ENCODE measurements around the gene HMGN1.
A peak's percentile ranks its signal among the peaks of the same experiment; 100 is the strongest.

HMGN1 gene

DNA sequence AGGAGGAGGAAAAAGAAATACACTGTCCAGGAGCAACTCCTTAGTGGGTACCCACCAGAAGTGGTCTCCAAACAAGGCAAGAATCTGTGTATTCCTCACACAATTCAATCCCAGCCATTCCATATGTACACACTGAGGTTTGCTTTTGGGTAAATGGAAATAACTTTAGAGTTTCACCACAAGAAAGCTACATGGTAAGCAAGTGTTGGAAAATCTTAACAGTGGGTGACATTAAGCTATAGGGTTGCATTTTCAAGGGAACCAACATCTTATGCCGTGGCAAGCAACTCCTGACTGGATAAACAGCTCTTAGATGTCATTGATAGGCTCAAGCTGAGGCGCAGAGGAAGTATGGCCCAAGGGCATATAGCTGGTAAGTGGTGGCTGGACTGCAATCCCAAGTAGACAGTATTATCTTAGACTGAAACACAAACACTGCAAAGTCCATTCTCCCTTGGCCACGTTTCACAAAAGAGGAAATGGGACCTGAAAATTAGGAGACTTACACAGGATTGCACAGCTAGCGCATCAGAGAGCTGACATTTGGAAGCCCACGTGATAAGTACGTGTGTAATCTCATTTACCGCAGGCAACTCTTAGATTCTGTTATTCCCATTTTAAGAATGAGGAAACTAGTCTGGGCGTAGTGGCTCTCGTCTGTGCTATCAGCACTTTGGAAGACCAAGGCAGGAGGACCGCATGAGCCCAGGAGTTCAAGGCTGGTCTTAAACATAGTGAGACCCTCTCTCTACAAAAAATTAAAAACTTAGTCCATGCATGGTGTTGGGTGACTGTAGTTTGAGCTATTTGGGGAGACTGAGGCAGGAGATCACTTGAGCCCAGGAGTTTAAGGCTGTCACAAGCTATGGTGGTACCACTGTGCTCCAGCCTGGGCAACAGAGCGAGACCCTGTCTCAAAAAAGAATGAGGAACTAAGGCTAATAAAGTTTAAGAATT, 31.5 kb downstream of the HMGN1 start:
- no peak for TF ChIP-seq RAD21 (IDR thresholded peaks at IDR 0.05; ENCODE audit: low read depth)
- no peak for TF ChIP-seq NFIC (IDR thresholded peaks at IDR 0.05)
- no peak for TF ChIP-seq ZBTB7A (IDR thresholded peaks at IDR 0.05; ENCODE audit: low read depth)
- TF ChIP-seq YY1 (IDR thresholded peaks at IDR 0.05; ENCODE audit: low read depth), result no peak
- no peak for TF ChIP-seq TCF12 (IDR thresholded peaks at IDR 0.05; ENCODE audit: low read depth)
- TF ChIP-seq CREB1 (IDR thresholded peaks at IDR 0.05; ENCODE audit: low read depth), result no peak
- TF ChIP-seq, protein P1, sequence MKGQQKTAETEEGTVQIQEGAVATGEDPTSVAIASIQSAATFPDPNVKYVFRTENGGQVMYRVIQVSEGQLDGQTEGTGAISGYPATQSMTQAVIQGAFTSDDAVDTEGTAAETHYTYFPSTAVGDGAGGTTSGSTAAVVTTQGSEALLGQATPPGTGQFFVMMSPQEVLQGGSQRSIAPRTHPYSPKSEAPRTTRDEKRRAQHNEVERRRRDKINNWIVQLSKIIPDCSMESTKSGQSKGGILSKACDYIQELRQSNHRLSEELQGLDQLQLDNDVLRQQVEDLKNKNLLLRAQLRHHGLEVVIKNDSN (IDR thresholded peaks at IDR 0.05), result no peak
- TF ChIP-seq TEAD4 (IDR thresholded peaks at IDR 0.05), result no peak
- no peak for TF ChIP-seq EP300 (IDR thresholded peaks at IDR 0.05; ENCODE audit: borderline replicate concordance)

GRCh38 chr21:39316729-39317128, 32.2 kb downstream of the HMGN1 start:
- TF ChIP-seq, protein P1 (IDR thresholded peaks at IDR 0.05), result no peak
- no peak for TF ChIP-seq TAF1 (IDR thresholded peaks at IDR 0.05; ENCODE audit: low read depth)
- TF ChIP-seq NFIC (IDR thresholded peaks at IDR 0.05), result no peak

DNA sequence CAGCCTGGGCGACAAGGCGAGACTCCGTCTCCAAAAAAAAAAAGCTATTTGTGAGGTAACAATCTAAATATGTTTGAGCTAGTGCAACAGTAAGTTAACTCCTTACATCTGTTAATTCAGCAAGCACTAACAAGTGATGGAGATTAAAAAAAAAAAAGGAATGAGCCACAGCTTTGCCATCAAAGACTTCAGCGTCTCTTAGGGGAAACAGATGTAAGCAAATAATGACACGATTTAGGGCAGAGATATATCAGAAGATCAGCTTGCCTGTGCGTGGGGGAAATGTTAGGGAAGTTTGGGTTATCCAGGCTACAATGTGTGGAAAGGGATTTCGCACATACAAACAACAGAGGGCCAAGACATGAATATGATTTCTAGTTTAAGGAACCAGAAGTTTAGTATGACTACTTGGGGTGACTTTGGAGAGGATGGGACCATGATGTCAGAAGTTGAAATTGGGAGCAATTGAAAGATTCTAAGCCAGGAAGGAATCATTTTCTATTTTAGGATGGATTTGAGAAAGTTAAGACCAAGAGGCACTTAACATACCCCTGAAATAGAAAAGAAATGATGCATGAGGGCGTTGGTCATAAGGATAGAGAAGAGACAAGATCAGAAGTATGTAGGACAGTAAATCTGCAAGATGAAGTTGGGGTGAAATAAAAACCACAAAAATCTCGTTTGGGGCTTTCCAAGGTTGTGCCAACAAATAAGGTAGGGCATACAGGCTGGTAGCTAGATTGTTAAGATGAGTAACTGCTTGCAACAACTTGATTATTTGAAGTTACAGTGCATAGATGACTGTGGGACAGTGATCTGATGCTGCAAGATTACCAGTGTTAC, 33.1 kb downstream of the HMGN1 start:
- no peak for TF ChIP-seq YY1 (IDR thresholded peaks at IDR 0.05; ENCODE audit: low read depth)
- TF ChIP-seq RAD21 (IDR thresholded peaks at IDR 0.05; ENCODE audit: low read depth), result no peak
- no peak for TF ChIP-seq FOXM1 (IDR thresholded peaks at IDR 0.05; ENCODE audit: borderline replicate concordance, low read depth)
- no peak for TF ChIP-seq EP300 (IDR thresholded peaks at IDR 0.05; ENCODE audit: borderline replicate concordance)
- TF ChIP-seq, protein P2, sequence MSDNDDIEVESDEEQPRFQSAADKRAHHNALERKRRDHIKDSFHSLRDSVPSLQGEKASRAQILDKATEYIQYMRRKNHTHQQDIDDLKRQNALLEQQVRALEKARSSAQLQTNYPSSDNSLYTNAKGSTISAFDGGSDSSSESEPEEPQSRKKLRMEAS (IDR thresholded peaks at IDR 0.05), result no peak
- no peak for TF ChIP-seq EGR1 (IDR thresholded peaks at IDR 0.05)
- no peak for TF ChIP-seq TEAD4 (IDR thresholded peaks at IDR 0.05)
- TF ChIP-seq ZBTB7A (IDR thresholded peaks at IDR 0.05; ENCODE audit: low read depth), result no peak
- TF ChIP-seq, protein P1 (IDR thresholded peaks at IDR 0.05), result no peak
- TF ChIP-seq TCF12 (IDR thresholded peaks at IDR 0.05; ENCODE audit: low read depth), result no peak

DNA sequence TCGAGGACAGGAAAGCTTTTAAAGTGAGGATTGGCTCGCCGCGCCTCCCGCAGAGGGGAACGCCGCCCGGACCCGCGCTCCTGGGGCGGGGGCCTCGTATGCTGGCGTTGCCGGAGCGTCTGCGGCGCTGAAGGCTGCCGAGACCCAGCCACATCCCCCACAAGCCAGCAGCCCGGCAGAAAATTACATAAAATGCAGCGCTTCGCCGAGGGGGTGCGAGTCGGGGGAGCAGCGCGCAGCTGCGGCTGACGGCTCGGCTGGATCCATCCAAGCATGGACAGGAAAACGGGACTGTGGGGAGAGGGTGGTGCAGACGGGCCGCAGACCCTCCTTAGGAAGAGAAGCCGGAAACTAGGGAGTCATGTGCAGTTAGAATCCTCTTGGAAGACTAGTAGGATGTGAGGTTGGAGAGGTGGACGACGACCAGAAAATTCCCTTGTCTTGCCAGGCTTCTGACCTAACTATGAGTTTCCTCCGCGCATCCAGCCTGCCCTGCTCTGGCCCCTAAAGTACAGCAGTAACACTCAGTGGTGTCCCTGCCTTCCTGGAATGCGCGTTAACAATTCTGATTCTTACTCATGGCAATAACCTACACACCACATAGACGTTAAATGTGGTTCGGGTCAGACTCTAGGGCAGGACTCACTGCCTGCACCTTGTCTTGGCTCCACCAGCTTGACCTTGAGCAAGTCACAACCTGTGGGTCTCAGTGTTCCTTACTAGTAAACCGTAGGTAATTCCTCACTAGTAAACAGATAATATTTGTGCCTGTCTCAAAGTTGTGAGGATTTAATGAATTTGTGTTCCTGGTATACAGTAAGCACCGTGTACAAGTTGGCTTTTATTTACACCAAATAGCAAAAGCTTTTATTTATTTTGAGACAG, 34.5 kb downstream of the HMGN1 start:
- 0 out of 2 replicates have a peak, but pooled peaks have one; percentile 10 for TF ChIP-seq ZBTB7A (IDR thresholded peaks at IDR 0.05; ENCODE audit: low read depth)
- no peak for TF ChIP-seq EGR1 (IDR thresholded peaks at IDR 0.05)

GRCh38 chr21:39313571-39314142, 35.2 kb downstream of the HMGN1 start, which contains the start of gene BRWD1:
TSS of gene BRWD1 (minus strand) at chr21:39313632. CDS start at chr21:39313491, 141 bp downstream.
- TF ChIP-seq CREB1 (IDR thresholded peaks at IDR 0.05; ENCODE audit: low read depth), result no peak
- 0 out of 2 replicates have a peak, but pooled peaks have one; percentile 22 for TF ChIP-seq TEAD4 (IDR thresholded peaks at IDR 0.05)
- no peak for TF ChIP-seq CEBPB (IDR thresholded peaks at IDR 0.05)
- TF ChIP-seq, protein P2 (IDR thresholded peaks at IDR 0.05), result peak; percentile 97
- TF ChIP-seq YY1 (IDR thresholded peaks at IDR 0.05; ENCODE audit: low read depth), result peak; percentile 86
- peak; percentile 64 for TF ChIP-seq EP300 (IDR thresholded peaks at IDR 0.05; ENCODE audit: borderline replicate concordance)
- peak; percentile 40 for TF ChIP-seq EGR1 (IDR thresholded peaks at IDR 0.05)
- peak; percentile 62 for TF ChIP-seq NFIC (IDR thresholded peaks at IDR 0.05)
- TF ChIP-seq FOXM1 (IDR thresholded peaks at IDR 0.05; ENCODE audit: borderline replicate concordance, low read depth), result peak; percentile 31; the same call in 1 of the 2 replicates
- peak; percentile 83 for TF ChIP-seq TCF12 (IDR thresholded peaks at IDR 0.05; ENCODE audit: low read depth)
- TF ChIP-seq REST (IDR thresholded peaks at IDR 0.05; ENCODE audit: low read depth), result no peak
- peak; percentile 90 for TF ChIP-seq TAF1 (IDR thresholded peaks at IDR 0.05; ENCODE audit: low read depth)
- TF ChIP-seq, protein P1 (IDR thresholded peaks at IDR 0.05), result peak; percentile 69
- peak; percentile 94; the same call in 1 of the 2 replicates for TF ChIP-seq ZBTB7A (IDR thresholded peaks at IDR 0.05; ENCODE audit: low read depth)

All from Ishikawa (cell line).